ENCODE measurements around the gene NEU1.

NEU1 gene

DNA sequence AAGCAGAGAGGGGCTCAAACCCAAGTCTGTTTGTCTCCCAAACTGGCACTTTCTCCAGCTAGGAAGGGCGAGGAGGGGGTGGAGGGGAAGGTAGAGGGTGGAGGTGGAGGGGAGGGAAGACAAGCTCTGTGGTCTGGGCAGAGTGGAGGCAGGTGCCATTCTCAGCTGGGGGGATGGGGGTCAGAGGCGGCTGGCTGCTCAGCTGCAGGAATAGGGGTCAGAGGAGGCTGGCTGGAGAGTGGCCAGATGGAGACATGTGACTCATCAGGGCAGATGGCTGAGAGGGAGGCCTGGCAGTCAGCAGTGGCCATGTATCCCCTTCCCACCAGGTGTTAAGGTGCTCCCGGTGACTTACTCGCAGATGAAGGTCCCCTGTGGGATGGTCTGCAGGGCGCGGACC is 19.7 kb upstream of the NEU1 start:
- TF ChIP-seq, protein P1, sequence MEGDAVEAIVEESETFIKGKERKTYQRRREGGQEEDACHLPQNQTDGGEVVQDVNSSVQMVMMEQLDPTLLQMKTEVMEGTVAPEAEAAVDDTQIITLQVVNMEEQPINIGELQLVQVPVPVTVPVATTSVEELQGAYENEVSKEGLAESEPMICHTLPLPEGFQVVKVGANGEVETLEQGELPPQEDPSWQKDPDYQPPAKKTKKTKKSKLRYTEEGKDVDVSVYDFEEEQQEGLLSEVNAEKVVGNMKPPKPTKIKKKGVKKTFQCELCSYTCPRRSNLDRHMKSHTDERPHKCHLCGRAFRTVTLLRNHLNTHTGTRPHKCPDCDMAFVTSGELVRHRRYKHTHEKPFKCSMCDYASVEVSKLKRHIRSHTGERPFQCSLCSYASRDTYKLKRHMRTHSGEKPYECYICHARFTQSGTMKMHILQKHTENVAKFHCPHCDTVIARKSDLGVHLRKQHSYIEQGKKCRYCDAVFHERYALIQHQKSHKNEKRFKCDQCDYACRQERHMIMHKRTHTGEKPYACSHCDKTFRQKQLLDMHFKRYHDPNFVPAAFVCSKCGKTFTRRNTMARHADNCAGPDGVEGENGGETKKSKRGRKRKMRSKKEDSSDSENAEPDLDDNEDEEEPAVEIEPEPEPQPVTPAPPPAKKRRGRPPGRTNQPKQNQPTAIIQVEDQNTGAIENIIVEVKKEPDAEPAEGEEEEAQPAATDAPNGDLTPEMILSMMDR (IDR thresholded peaks at IDR 0.05; ENCODE audit: low read depth, low read length, missing control alignments) = no peak
- DNase-seq (ENCODE audit: low read depth) = no peak
- no peak overlapping the region for H3K4me3 ChIP-seq (ENCODE audit: low read depth, low read length)

GRCh38 chr6:31881136-31881859 is 18.7 kb upstream of the NEU1 start:
- no peak overlapping the region for H3K4me3 ChIP-seq (ENCODE audit: low read depth, low read length)
- no peak for DNase-seq (ENCODE audit: low read depth)
- TF ChIP-seq, protein P1 (IDR thresholded peaks at IDR 0.05; ENCODE audit: low read depth, low read length, missing control alignments) = no peak

GRCh38 chr6:31880616-31881015 is 18.0 kb upstream of the NEU1 start:
- no peak for DNase-seq (ENCODE audit: low read depth)
- TF ChIP-seq, protein P1 (IDR thresholded peaks at IDR 0.05; ENCODE audit: low read depth, low read length, missing control alignments) = no peak
- H3K4me3 ChIP-seq (ENCODE audit: low read depth, low read length) = no peak overlapping the region

- TF ChIP-seq, protein P1 (IDR thresholded peaks at IDR 0.05; ENCODE audit: low read depth, low read length, missing control alignments) = no peak
- H3K4me3 ChIP-seq (ENCODE audit: low read depth, low read length) = no peak overlapping the region
- no peak for DNase-seq (ENCODE audit: low read depth)
Measured at GRCh38 chr6:31879901-31880300, 17.3 kb upstream of the NEU1 start.

GRCh38 chr6:31879143-31879542 is 16.5 kb upstream of the NEU1 start:
- DNase-seq (ENCODE audit: low read depth) = no peak
- TF ChIP-seq, protein P1 (IDR thresholded peaks at IDR 0.05; ENCODE audit: low read depth, low read length, missing control alignments) = no peak
- no peak overlapping the region for H3K4me3 ChIP-seq (ENCODE audit: low read depth, low read length)

- DNase-seq (ENCODE audit: low read depth) = no peak
- H3K4me3 ChIP-seq (ENCODE audit: low read depth, low read length) = no peak within 1 kb of the TSS
- TF ChIP-seq, protein P1 (IDR thresholded peaks at IDR 0.05; ENCODE audit: low read depth, low read length, missing control alignments) = no peak
Measured at GRCh38 chr6:31878726-31879125, 16.1 kb upstream of the NEU1 start, which contains the start of gene SLC44A4. Gene SLC44A4 (minus strand): TSS chr6:31878997. CDS start chr6:31878980, 17 bp downstream.

GRCh38 chr6:31878222-31878621 is 15.6 kb upstream of the NEU1 start:
- H3K4me3 ChIP-seq (ENCODE audit: low read depth, low read length) = no peak overlapping the region
- TF ChIP-seq, protein P1 (IDR thresholded peaks at IDR 0.05; ENCODE audit: low read depth, low read length, missing control alignments) = no peak
- no peak for DNase-seq (ENCODE audit: low read depth)

All from GM12864 (cell line).